Keratinocyte (primary cell): ENCODE data around the gene STK32B. TPM values are rescaled to one million over a fixed set of nuclear protein-coding genes. Genes with fewer than 3 reads are reported as not detected.

Experiments used
- DNase-seq: peaks from one replicate; pipeline ENCODE4 v3.0.0-alpha.2; 2011; ENCODE audit warnings: low read depth, missing footprints, low spot score
- FAIRE-seq: peaks from 2 replicates; lab custom pipeline; 2011; peaks lifted over from hg19 to GRCh38; lab: Jason Lieb, UNC
- H2AFZ ChIP-seq: 2 replicates; pipeline ENCODE4 v1.6.0; 2012; ENCODE audit warnings: low read length, control low read depth, inconsistent platforms; ENCODE audit not compliant: control insufficient read depth
- H3K27ac ChIP-seq: 2 replicates; pipeline ENCODE4 v1.5.1; 2011; ENCODE audit warnings: low read length; ENCODE audit not compliant: control insufficient read depth, insufficient read depth
- H3K27me3 ChIP-seq: 3 replicates; pipeline ENCODE4 v1.6.0; 2011; ENCODE audit warnings: low read length; ENCODE audit not compliant: control insufficient read depth, insufficient read depth; ENCODE audit errors: extremely low read depth
- H3K36me3 ChIP-seq, 2 experiments: 2 replicates in 1 of 2; 3 replicates in 1 of 2; pipeline ENCODE4 v1.5.1; 2011; ENCODE audit warnings: low read length in 2 of 2, mild to moderate bottlenecking in 1 of 2; ENCODE audit not compliant: control insufficient read depth in 2 of 2, insufficient read depth in 2 of 2; ENCODE audit errors: extremely low read depth in 1 of 2
- H3K4me1 ChIP-seq: 3 replicates; pipeline ENCODE4 v1.5.1; 2011; ENCODE audit warnings: low read length; ENCODE audit not compliant: control insufficient read depth, insufficient read depth; ENCODE audit errors: extremely low read depth
- H3K4me2 ChIP-seq: 3 replicates; pipeline ENCODE4 v1.6.0; 2011; ENCODE audit warnings: low read depth, low read length; ENCODE audit not compliant: control insufficient read depth, insufficient read depth; ENCODE audit errors: extremely low read depth
- H3K4me3 ChIP-seq, 3 experiments: fragments of 200-600 bp in 1 of 3; sonication (generic) in 1 of 3; 2 replicates in 2 of 3; 3 replicates in 1 of 3; pipeline ENCODE4 v1.5.1; 2011 to 2016; ENCODE audit warnings: low read length in 3 of 3, mild to moderate bottlenecking in 3 of 3, control low read depth in 2 of 3, inconsistent platforms in 1 of 3, low read depth in 1 of 3, mixed read lengths in 1 of 3, mixed run types in 1 of 3, moderate library complexity in 1 of 3; ENCODE audit not compliant: control insufficient read depth in 2 of 3, insufficient read depth in 2 of 3; ENCODE audit errors: extremely low read depth in 1 of 3
- H3K79me2 ChIP-seq: 2 replicates; pipeline ENCODE4 v1.6.0; 2012; ENCODE audit warnings: low read length; ENCODE audit not compliant: control insufficient read depth, insufficient read depth
- H3K9ac ChIP-seq: 3 replicates; pipeline ENCODE4 v1.6.0; 2011; ENCODE audit warnings: low read length; ENCODE audit not compliant: control insufficient read depth, insufficient read depth; ENCODE audit errors: extremely low read depth
- H3K9me1 ChIP-seq: 3 replicates; pipeline ENCODE4 v1.6.0; 2011; ENCODE audit warnings: low read length; ENCODE audit not compliant: control insufficient read depth, insufficient read depth; ENCODE audit errors: extremely low read depth
- H3K9me3 ChIP-seq: 2 replicates; pipeline ENCODE4 v1.5.1; 2012; ENCODE audit warnings: low read depth, low read length; ENCODE audit not compliant: control insufficient read depth
- H4K20me1 ChIP-seq: 3 replicates; pipeline ENCODE4 v1.6.0; 2011; ENCODE audit warnings: low read length; ENCODE audit not compliant: control insufficient read depth, insufficient read depth; ENCODE audit errors: extremely low read depth
- EZH2 ChIP-seq: IDR thresholded peaks from one replicate; pipeline ENCODE4 v1.6.1; 2012; ENCODE audit warnings: inconsistent platforms, mild to moderate bottlenecking, low read length, moderate library complexity
- dilution Hi-C: fragments of 300-500 bp; cut with MboI; formaldehyde crosslinking; loops from one replicate; pipeline ENCODE4 v1.7.0; 2020; ENCODE audit warnings: low sequenced_read_pairs; ENCODE audit not compliant: extremely low pct_ligation_motif_present
- polyA plus RNA-seq, 5 experiments: library from polyadenylated mRNA; depleted of rRNA in 3 of 5; stranded (reverse) in 3 of 5; stranded (forward) in 1 of 5; unstranded in 1 of 5; fragments of >200 nt; gene quantifications; 1 replicate in 1 of 5; 2 replicates in 3 of 5; 3 replicates in 1 of 5; pipeline versions ENCODE4 v1.2.1 to v1.2.3, GENCODE V29; 2011 to 2012; ENCODE audit warnings: missing spikeins in 2 of 5, low read depth in 1 of 5, low replicate concordance in 1 of 5
- TF ChIP-seq, protein P1 (sequence below), 3 experiments: IDR thresholded peaks in 1 of 3; conservative IDR thresholded peaks in 1 of 3; optimal IDR thresholded peaks in 1 of 3; 2 replicates in 2 of 3; 3 replicates in 1 of 3; pipeline versions ENCODE3 to v1.5.1; 2011; ENCODE audit warnings: low read length in 3 of 3, mild to moderate bottlenecking in 3 of 3, moderate library complexity in 2 of 3, control low read depth in 1 of 3, inconsistent platforms in 1 of 3; ENCODE audit not compliant: insufficient read depth in 2 of 3; ENCODE audit errors: extremely low read depth in 1 of 3

Gene STK32B
- polyA plus RNA-seq, 1 donor (not counting 4 experiments of a cell fraction or from before 2014, with no cell fraction given): 3.4 TPM

DNA sequence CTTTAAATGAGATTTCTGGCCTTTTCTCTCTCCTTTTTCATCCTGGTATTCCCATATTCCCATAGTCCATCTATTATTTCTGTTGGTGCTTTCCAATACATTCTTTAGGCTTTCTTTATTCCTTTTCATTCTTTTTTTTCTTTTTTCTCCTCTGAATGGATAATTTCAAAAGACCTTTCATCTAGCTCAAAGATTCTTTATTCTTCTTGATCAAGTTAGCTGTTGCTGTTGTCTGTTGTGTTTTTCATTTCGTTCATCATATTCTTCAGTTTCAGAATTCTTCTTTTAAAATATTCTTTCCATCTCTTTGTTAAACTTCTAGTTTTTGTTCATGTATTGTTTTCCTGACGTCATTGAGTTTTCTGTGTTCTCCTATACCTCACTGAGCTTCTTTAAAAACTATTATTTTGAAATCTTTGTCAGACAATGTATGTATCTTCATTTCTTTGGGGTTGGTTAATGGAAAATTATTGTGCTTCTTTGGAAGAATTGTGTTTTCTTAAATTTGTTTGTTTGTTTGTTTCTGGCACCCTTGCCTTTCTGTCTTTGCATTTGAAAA lies 30.2 kb downstream of the STK32B start:
- no peaks in the 10 kb centered on the region for H3K4me1 ChIP-seq
- no peaks in the 10 kb centered on the region for H4K20me1 ChIP-seq
- FAIRE-seq (no peak), DNase-seq (no peak)
- H3K36me3 ChIP-seq: no peaks in the 10 kb centered on the region
- H3K79me2 ChIP-seq: no peaks in the 10 kb centered on the region
- no peak overlapping the region for H2AFZ ChIP-seq
- H3K9me1 ChIP-seq: no peaks in the 10 kb centered on the region
- no peaks in the 10 kb centered on the region for H3K9me3 ChIP-seq
- no peak overlapping the region for H3K4me3 ChIP-seq
- TF ChIP-seq, protein P1, sequence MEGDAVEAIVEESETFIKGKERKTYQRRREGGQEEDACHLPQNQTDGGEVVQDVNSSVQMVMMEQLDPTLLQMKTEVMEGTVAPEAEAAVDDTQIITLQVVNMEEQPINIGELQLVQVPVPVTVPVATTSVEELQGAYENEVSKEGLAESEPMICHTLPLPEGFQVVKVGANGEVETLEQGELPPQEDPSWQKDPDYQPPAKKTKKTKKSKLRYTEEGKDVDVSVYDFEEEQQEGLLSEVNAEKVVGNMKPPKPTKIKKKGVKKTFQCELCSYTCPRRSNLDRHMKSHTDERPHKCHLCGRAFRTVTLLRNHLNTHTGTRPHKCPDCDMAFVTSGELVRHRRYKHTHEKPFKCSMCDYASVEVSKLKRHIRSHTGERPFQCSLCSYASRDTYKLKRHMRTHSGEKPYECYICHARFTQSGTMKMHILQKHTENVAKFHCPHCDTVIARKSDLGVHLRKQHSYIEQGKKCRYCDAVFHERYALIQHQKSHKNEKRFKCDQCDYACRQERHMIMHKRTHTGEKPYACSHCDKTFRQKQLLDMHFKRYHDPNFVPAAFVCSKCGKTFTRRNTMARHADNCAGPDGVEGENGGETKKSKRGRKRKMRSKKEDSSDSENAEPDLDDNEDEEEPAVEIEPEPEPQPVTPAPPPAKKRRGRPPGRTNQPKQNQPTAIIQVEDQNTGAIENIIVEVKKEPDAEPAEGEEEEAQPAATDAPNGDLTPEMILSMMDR (optimal IDR thresholded peaks at IDR 0.05 in 1 of 3, IDR thresholded peaks at IDR 0.05 in 1 of 3, conservative IDR thresholded peaks at IDR 0.05 in 1 of 3; ENCODE audit: extremely low read depth in 1 of 3, insufficient read depth in 2 of 3, low read length in 3 of 3): no peak
- no peak for TF ChIP-seq EZH2
- no peak overlapping the region for H3K9ac ChIP-seq
- no peaks in the 10 kb centered on the region for H3K27me3 ChIP-seq
- no peak overlapping the region for H3K4me2 ChIP-seq
- H3K27ac ChIP-seq: no peak overlapping the region
- dilution Hi-C loops: no loop called here

DNA sequence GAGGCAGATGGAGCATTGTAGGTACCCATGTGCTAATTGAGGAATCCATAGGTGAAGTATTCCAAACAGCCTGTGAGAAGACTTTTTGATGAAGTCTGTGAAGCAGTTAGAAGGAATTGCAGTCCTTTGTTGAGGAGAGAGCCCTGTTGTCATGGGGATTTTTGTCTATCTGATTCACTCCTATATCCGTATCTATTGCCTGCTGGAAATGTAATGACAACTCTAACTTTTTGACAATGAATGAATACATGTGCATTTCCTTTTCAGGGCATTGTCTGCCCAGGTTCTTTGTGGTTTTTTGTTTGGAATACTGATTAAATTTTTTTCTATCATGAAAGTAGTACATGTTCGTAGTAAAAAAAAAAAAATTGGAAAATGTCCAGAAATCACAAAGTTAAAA lies 31.1 kb downstream of the STK32B start:
- Histone ChIP-seq H3K9me1 (no peaks in the 10 kb centered on the region), H3K79me2 (no peaks in the 10 kb centered on the region), H3K4me2 (no peak overlapping the region), H3K4me1 (no peaks in the 10 kb centered on the region), H3K9ac (no peak overlapping the region), H3K27me3 (no peaks in the 10 kb centered on the region), H2AFZ (no peak overlapping the region), H3K4me3 (no peak overlapping the region), H3K36me3 (no peaks in the 10 kb centered on the region), H4K20me1 (no peaks in the 10 kb centered on the region), H3K9me3 (no peaks in the 10 kb centered on the region), H3K27ac (no peak overlapping the region)
- no peak for DNase-seq
- no peak for TF ChIP-seq EZH2
- TF ChIP-seq, protein P1 (optimal IDR thresholded peaks at IDR 0.05 in 1 of 3, IDR thresholded peaks at IDR 0.05 in 1 of 3, conservative IDR thresholded peaks at IDR 0.05 in 1 of 3; ENCODE audit: extremely low read depth in 1 of 3, insufficient read depth in 2 of 3, low read length in 3 of 3): no peak
- FAIRE-seq: no peak
- dilution Hi-C loops: no loop called here
